OCI-LY7 (cell line): ENCODE results near the gene RNF213.

ENCODE experiments used
- EZH2phosphoT487 ChIP-seq: fragments of 200-600 bp; sonication (generic); IDR thresholded peaks from 2 replicates; pipeline ENCODE4 v1.6.1; 2018; ENCODE audit warnings: low read depth, borderline replicate concordance, mild to moderate bottlenecking, mixed run types, antibody characterized with exemption, low read length, moderate library complexity, mixed read lengths
- TF ChIP-seq, protein P1 (sequence below): fragments of 200-600 bp; sonication (generic); conservative IDR thresholded peaks from 2 replicates; pipeline ENCODE4 v1.5.1; 2014; ENCODE audit warnings: mild to moderate bottlenecking, antibody characterized with exemption, low read length, moderate library complexity, mixed read lengths

DNA sequence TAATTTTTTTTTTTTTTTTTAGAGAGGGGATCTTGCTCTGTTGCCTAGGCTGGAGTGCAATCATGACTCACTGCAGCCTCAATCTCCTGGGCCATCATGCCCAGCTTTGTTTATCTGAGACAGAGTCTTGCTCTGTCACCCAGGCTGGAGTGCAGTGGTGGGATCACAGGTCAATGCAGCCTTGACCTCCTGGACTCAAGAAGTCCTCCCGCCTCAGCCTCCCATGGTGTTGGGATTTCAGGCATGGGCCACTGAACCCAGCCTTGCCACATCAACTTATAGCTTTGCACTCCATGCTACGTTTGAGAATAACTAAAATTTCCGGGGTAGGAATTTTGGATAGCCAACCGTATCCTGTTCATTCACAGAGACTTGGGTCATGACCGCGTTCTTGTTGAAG, 30.6 kb downstream of the RNF213 start:
- TF ChIP-seq, protein P1, sequence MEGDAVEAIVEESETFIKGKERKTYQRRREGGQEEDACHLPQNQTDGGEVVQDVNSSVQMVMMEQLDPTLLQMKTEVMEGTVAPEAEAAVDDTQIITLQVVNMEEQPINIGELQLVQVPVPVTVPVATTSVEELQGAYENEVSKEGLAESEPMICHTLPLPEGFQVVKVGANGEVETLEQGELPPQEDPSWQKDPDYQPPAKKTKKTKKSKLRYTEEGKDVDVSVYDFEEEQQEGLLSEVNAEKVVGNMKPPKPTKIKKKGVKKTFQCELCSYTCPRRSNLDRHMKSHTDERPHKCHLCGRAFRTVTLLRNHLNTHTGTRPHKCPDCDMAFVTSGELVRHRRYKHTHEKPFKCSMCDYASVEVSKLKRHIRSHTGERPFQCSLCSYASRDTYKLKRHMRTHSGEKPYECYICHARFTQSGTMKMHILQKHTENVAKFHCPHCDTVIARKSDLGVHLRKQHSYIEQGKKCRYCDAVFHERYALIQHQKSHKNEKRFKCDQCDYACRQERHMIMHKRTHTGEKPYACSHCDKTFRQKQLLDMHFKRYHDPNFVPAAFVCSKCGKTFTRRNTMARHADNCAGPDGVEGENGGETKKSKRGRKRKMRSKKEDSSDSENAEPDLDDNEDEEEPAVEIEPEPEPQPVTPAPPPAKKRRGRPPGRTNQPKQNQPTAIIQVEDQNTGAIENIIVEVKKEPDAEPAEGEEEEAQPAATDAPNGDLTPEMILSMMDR: no peak
- no peak for TF ChIP-seq EZH2phosphoT487
